HEK293 (cell line): ENCODE data around the gene CIAO2B.
A peak's percentile ranks its signal among the peaks of the same experiment; 100 is the strongest.

ENCODE experiments used
- GLIS1 ChIP-seq: fragments of 450-650 bp; formaldehyde crosslinking; IDR thresholded peaks from 2 replicates; pipeline ENCODE4 v1.5.1; 2016; ENCODE audit warnings: missing biosample characterization, missing genetic modification characterization
- HOXA7 ChIP-seq: sonication (generic); formaldehyde crosslinking; IDR thresholded peaks from 2 replicates; pipeline ENCODE4 v1.8.1; 2022; ENCODE audit warnings: missing genetic modification reagents, borderline replicate concordance
- MEIS1 ChIP-seq: sonication (generic); formaldehyde crosslinking; IDR thresholded peaks from 2 replicates; pipeline ENCODE4 v1.8.1; 2022; ENCODE audit warnings: missing genetic modification reagents, mild to moderate bottlenecking, borderline replicate concordance
- PRDM6 ChIP-seq: fragments of 450-650 bp; formaldehyde crosslinking; IDR thresholded peaks from 2 replicates; pipeline ENCODE4 v1.5.1; 2017; ENCODE audit warnings: missing biosample characterization, missing genetic modification characterization
- REPIN1 ChIP-seq: fragments of 450-650 bp; formaldehyde crosslinking; IDR thresholded peaks from 2 replicates; pipeline ENCODE4 v1.5.1; 2017; ENCODE audit warnings: missing biosample characterization, missing genetic modification characterization, low read depth
- TCF7L2 ChIP-seq: IDR thresholded peaks from 2 replicates; pipeline ENCODE4 v1.6.1; 2011; ENCODE audit warnings: low read depth, mild to moderate bottlenecking, inconsistent platforms, low read length, moderate library complexity, borderline replicate concordance
- ZBTB21 ChIP-seq: fragments of 450-650 bp; formaldehyde crosslinking; IDR thresholded peaks from 2 replicates; pipeline ENCODE4 v1.5.1; 2017; ENCODE audit warnings: missing biosample characterization, missing genetic modification characterization
- ZFP3 ChIP-seq: fragments of 450-650 bp; formaldehyde crosslinking; IDR thresholded peaks from 2 replicates; pipeline ENCODE4 v1.5.1; 2016; ENCODE audit warnings: low read depth, missing biosample characterization, missing genetic modification characterization
- ZNF174 ChIP-seq: fragments of 450-650 bp; formaldehyde crosslinking; IDR thresholded peaks from 2 replicates; pipeline ENCODE4 v1.5.0; 2017; ENCODE audit warnings: missing biosample characterization, mild to moderate bottlenecking, missing genetic modification characterization
- ZNF214 ChIP-seq: fragments of 450-650 bp; formaldehyde crosslinking; IDR thresholded peaks from 2 replicates; pipeline ENCODE4 v1.5.1; 2017; ENCODE audit warnings: missing biosample characterization, mild to moderate bottlenecking, missing genetic modification characterization, borderline replicate concordance
- ZNF23 ChIP-seq: fragments of 450-650 bp; formaldehyde crosslinking; IDR thresholded peaks from 2 replicates; pipeline ENCODE4 v1.5.1; 2016; ENCODE audit warnings: missing biosample characterization, missing genetic modification characterization, borderline replicate concordance
- ZNF266 ChIP-seq: fragments of 450-650 bp; formaldehyde crosslinking; IDR thresholded peaks from 2 replicates; pipeline ENCODE4 v1.5.1; 2016; ENCODE audit warnings: missing biosample characterization, missing genetic modification characterization, low read depth
- ZNF280D ChIP-seq: fragments of 450-650 bp; formaldehyde crosslinking; IDR thresholded peaks from 2 replicates; pipeline ENCODE4 v1.5.1; 2016; ENCODE audit warnings: missing biosample characterization, missing genetic modification characterization
- ZNF292 ChIP-seq: fragments of 450-650 bp; formaldehyde crosslinking; IDR thresholded peaks from 2 replicates; pipeline ENCODE4 v1.5.1; 2016; ENCODE audit warnings: low read depth, missing biosample characterization, missing genetic modification characterization, borderline replicate concordance
- ZNF302 ChIP-seq: fragments of 450-650 bp; formaldehyde crosslinking; IDR thresholded peaks from 2 replicates; pipeline ENCODE4 v1.5.1; 2016; ENCODE audit warnings: missing biosample characterization, missing genetic modification characterization, low read depth
- ZNF670 ChIP-seq: fragments of 450-650 bp; formaldehyde crosslinking; IDR thresholded peaks from 2 replicates; pipeline ENCODE4 v1.5.1; 2016; ENCODE audit warnings: missing biosample characterization, missing genetic modification characterization, low read depth
- ZNF76 ChIP-seq: fragments of 450-650 bp; formaldehyde crosslinking; IDR thresholded peaks from 2 replicates; pipeline ENCODE4; 2016; ENCODE audit warnings: low read depth, missing biosample characterization, missing genetic modification characterization, borderline replicate concordance
- ZNF791 ChIP-seq: fragments of 450-650 bp; formaldehyde crosslinking; IDR thresholded peaks from 2 replicates; pipeline ENCODE4 v1.5.1; 2016; ENCODE audit warnings: missing biosample characterization, missing genetic modification characterization
- ZSCAN5A ChIP-seq: fragments of 450-650 bp; formaldehyde crosslinking; IDR thresholded peaks from 2 replicates; pipeline ENCODE4 v1.5.1; 2016; ENCODE audit warnings: missing biosample characterization, missing genetic modification characterization
- TF ChIP-seq, protein P1 (sequence below): fragments of 450-650 bp; formaldehyde crosslinking; IDR thresholded peaks from 2 replicates; pipeline ENCODE4 v1.5.1; 2016; ENCODE audit warnings: missing biosample characterization, missing genetic modification characterization
- TF ChIP-seq, protein P2 (sequence below): fragments of 450-650 bp; formaldehyde crosslinking; IDR thresholded peaks from 2 replicates; pipeline ENCODE4 v1.5.1; 2016; ENCODE audit warnings: missing biosample characterization, missing genetic modification characterization
- TF ChIP-seq, protein P3 (sequence below): fragments of 450-650 bp; formaldehyde crosslinking; IDR thresholded peaks from 2 replicates; pipeline ENCODE4 v1.5.1; 2016; ENCODE audit warnings: missing biosample characterization, missing genetic modification characterization, borderline replicate concordance

CIAO2B gene

GRCh38 chr16:66961065-66961744 is 27.0 kb upstream of the CIAO2B start, which contains the start of gene CES3 (continued):
- TF ChIP-seq REPIN1 (tag by site-specific recombination) (no peak), ZBTB21 (tag by site-specific recombination) (no peak), ZNF174 (tag by site-specific recombination) (no peak), ZNF302 (no peak), ZNF76 (tag by site-specific recombination) (no peak), ZSCAN5A (no peak), ZFP3 (tag by site-specific recombination) (no peak), PRDM6 (tag by site-specific recombination) (no peak), HOXA7 (CRISPR knock-in tag) (no peak), ZNF670 (no peak), MEIS1 (CRISPR knock-in tag) (no peak), GLIS1 (tag by site-specific recombination) (no peak), ZNF791 (tag by site-specific recombination) (no peak), ZNF292 (no peak), ZNF266 (no peak), ZNF280D (tag by site-specific recombination) (no peak), TCF7L2 (no peak), ZNF23 (tag by site-specific recombination) (no peak), ZNF214 (tag by site-specific recombination) (no peak)
- TF ChIP-seq, protein P1, sequence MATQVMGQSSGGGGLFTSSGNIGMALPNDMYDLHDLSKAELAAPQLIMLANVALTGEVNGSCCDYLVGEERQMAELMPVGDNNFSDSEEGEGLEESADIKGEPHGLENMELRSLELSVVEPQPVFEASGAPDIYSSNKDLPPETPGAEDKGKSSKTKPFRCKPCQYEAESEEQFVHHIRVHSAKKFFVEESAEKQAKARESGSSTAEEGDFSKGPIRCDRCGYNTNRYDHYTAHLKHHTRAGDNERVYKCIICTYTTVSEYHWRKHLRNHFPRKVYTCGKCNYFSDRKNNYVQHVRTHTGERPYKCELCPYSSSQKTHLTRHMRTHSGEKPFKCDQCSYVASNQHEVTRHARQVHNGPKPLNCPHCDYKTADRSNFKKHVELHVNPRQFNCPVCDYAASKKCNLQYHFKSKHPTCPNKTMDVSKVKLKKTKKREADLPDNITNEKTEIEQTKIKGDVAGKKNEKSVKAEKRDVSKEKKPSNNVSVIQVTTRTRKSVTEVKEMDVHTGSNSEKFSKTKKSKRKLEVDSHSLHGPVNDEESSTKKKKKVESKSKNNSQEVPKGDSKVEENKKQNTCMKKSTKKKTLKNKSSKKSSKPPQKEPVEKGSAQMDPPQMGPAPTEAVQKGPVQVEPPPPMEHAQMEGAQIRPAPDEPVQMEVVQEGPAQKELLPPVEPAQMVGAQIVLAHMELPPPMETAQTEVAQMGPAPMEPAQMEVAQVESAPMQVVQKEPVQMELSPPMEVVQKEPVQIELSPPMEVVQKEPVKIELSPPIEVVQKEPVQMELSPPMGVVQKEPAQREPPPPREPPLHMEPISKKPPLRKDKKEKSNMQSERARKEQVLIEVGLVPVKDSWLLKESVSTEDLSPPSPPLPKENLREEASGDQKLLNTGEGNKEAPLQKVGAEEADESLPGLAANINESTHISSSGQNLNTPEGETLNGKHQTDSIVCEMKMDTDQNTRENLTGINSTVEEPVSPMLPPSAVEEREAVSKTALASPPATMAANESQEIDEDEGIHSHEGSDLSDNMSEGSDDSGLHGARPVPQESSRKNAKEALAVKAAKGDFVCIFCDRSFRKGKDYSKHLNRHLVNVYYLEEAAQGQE (tag by site-specific recombination): peak; percentile 55; the same call in 1 of the 2 replicates
- TF ChIP-seq, protein P2, sequence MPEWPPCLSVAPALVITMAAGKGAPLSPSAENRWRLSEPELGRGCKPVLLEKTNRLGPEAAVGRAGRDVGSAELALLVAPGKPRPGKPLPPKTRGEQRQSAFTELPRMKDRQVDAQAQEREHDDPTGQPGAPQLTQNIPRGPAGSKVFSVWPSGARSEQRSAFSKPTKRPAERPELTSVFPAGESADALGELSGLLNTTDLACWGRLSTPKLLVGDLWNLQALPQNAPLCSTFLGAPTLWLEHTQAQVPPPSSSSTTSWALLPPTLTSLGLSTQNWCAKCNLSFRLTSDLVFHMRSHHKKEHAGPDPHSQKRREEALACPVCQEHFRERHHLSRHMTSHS: no peak
- TF ChIP-seq, protein P3, sequence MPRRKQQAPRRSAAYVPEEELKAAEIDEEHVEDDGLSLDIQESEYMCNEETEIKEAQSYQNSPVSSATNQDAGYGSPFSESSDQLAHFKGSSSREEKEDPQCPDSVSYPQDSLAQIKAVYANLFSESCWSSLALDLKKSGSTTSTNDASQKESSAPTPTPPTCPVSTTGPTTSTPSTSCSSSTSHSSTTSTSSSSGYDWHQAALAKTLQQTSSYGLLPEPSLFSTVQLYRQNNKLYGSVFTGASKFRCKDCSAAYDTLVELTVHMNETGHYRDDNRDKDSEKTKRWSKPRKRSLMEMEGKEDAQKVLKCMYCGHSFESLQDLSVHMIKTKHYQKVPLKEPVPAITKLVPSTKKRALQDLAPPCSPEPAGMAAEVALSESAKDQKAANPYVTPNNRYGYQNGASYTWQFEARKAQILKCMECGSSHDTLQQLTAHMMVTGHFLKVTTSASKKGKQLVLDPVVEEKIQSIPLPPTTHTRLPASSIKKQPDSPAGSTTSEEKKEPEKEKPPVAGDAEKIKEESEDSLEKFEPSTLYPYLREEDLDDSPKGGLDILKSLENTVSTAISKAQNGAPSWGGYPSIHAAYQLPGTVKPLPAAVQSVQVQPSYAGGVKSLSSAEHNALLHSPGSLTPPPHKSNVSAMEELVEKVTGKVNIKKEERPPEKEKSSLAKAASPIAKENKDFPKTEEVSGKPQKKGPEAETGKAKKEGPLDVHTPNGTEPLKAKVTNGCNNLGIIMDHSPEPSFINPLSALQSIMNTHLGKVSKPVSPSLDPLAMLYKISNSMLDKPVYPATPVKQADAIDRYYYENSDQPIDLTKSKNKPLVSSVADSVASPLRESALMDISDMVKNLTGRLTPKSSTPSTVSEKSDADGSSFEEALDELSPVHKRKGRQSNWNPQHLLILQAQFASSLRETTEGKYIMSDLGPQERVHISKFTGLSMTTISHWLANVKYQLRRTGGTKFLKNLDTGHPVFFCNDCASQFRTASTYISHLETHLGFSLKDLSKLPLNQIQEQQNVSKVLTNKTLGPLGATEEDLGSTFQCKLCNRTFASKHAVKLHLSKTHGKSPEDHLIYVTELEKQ (tag by site-specific recombination): no peak
